Caco-2 (cell line): ENCODE data around the gene YWHAG. TPM values are rescaled to one million over a fixed set of nuclear protein-coding genes. Genes with fewer than 3 reads are reported as not detected.
A peak's percentile ranks its signal among the peaks of the same experiment; 100 is the strongest.

ENCODE experiments used
- BruUV-seq: library from RNA; stranded (reverse); fragments of 400-500 nt; replicated peaks from 2 replicates; lab custom pipeline; 2021; lab: Mats Ljungman, UMichigan
- CTCF ChIA-PET: fragments of 300-600 bp; sonication (Branson Sonifier 250); formaldehyde crosslinking; loops from one replicate; lab custom pipeline; 2022; ENCODE audit warnings: antibody characterized with exemption; lab: Charles Lee
- POLR2A ChIA-PET: fragments of 300-600 bp; sonication (Branson Sonifier 250); formaldehyde crosslinking; loops from one replicate; lab custom pipeline; 2022; ENCODE audit warnings: antibody characterized with exemption; lab: Charles Lee
- DNase-seq, 2 experiments: peaks; one replicate each; pipeline versions ENCODE4 v3.0.0 to v3.0.0-alpha.2; 2020 to 2022
- H3K27me3 ChIP-seq: replicated peaks from 2 replicates; pipeline ENCODE4 v1.6.0; 2011; ENCODE audit warnings: low read length; ENCODE audit not compliant: control insufficient read depth, insufficient read depth
- H3K36me3 ChIP-seq: 2 replicates; pipeline ENCODE4 v1.5.1; 2011; ENCODE audit warnings: low read length; ENCODE audit not compliant: control insufficient read depth, insufficient read depth
- H3K4me1 ChIP-seq: fragments of 250-450 bp; sonication (Bioruptor Pico); 2 replicates; pipeline ENCODE4 v1.5.1; 2020; ENCODE audit warnings: mild to moderate bottlenecking
- H3K4me3 ChIP-seq: 2 replicates; pipeline ENCODE4 v1.5.1; 2011; ENCODE audit warnings: low read depth, mild to moderate bottlenecking, control low read depth, low read length
- H3K9me3 ChIP-seq: fragments of 250-450 bp; sonication (Bioruptor Pico); 2 replicates; pipeline ENCODE4 v1.5.1; 2020; ENCODE audit warnings: mild to moderate bottlenecking, moderate library complexity
- H3K27ac Mint-ChIP-seq: one replicate; pipeline ENCODE4 v1.8.0; 2022; ENCODE audit warnings: mixed read lengths; ENCODE audit not compliant: unreplicated experiment
- H3K27me3 Mint-ChIP-seq: one replicate; pipeline ENCODE4 v1.8.0; 2022; ENCODE audit warnings: mixed read lengths; ENCODE audit not compliant: insufficient read depth, unreplicated experiment
- H3K36me3 Mint-ChIP-seq: one replicate; pipeline ENCODE4 v1.8.0; 2022; ENCODE audit warnings: mild to moderate bottlenecking, mixed read lengths; ENCODE audit not compliant: insufficient read depth, unreplicated experiment
- H3K4me1 Mint-ChIP-seq: one replicate; pipeline ENCODE4 v1.8.0; 2022; ENCODE audit warnings: low read depth, mixed read lengths; ENCODE audit not compliant: unreplicated experiment
- H3K4me3 Mint-ChIP-seq: one replicate; pipeline ENCODE4 v1.8.0; 2022; ENCODE audit warnings: mild to moderate bottlenecking, moderate library complexity, mixed read lengths; ENCODE audit not compliant: unreplicated experiment
- H3K9me3 Mint-ChIP-seq: one replicate; pipeline ENCODE4 v1.8.0; 2022; ENCODE audit warnings: mixed read lengths; ENCODE audit not compliant: unreplicated experiment
- intact Hi-C: fragments of 100-400 bp; cut with micrococcal nuclease; formaldehyde crosslinking; loops from one replicate; pipeline ENCODE4 v1.10.0; 2022; ENCODE audit not compliant: unreplicated experiment
- total RNA-seq: library from RNA; stranded (reverse); gene quantifications from 2 replicates; pipeline ENCODE4 v1.2.3, GENCODE V29; 2022
- TF ChIP-seq, protein P1 (sequence below), 2 experiments: fragments of 200-600 bp in 1 of 2; IDR thresholded peaks; 1 replicate in 1 of 2; 2 replicates in 1 of 2; pipeline versions ENCODE4 v1.5.1 to v1.8.0; 2011 to 2022; ENCODE audit warnings: antibody characterized with exemption in 1 of 2, control low read depth in 1 of 2, inconsistent platforms in 1 of 2, low read depth in 1 of 2, low read length in 1 of 2, mild to moderate bottlenecking in 1 of 2, moderate library complexity in 1 of 2; ENCODE audit not compliant: insufficient read depth in 1 of 2, severe bottlenecking in 1 of 2, unreplicated experiment in 1 of 2

YWHAG gene
- total RNA-seq, 1 experiment from 2014 or later = 150 TPM

DNA sequence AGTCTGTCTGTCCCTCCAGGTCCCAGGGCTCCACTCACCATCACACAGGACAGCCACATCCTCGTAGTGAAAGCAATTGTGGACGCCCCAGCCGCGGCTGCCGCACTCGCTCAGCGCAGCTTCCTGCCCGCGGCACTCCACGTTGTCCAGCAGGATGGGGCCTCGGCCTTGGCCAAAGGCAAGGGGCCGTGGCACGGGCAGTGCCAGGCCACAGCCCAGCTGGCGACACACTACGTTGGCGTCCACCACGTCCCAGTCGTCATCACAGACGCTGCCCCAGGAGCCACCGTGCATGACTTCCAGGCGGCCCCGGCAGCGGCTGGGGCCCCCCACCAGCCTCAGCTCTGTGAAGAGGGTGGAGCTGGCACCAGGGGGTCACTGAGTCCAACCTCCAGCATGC, 41.5 kb upstream of the YWHAG start:
- no peak overlapping the region for H3K4me3 Mint-ChIP-seq
- ChIA-PET CTCF (no interaction called here), POLR2A (no interaction called here)
- intact Hi-C loops = no loop called here
- H3K27ac Mint-ChIP-seq = no peak overlapping the region
- no peaks in the 10 kb centered on the region for H3K27me3 Mint-ChIP-seq
- Histone ChIP-seq H3K27me3 (no peaks in the 10 kb centered on the region), H3K4me1 (peaks cover 18% of the 10 kb centered on the region), H3K4me3 (no peak overlapping the region), H3K9me3 (no peaks in the 10 kb centered on the region), H3K36me3 (no peaks in the 10 kb centered on the region)
- H3K4me1 Mint-ChIP-seq = peaks cover 19% of the 10 kb centered on the region
- BruUV-seq = no TSS peak
- H3K9me3 Mint-ChIP-seq = no peaks in the 10 kb centered on the region
- TF ChIP-seq, protein P1, sequence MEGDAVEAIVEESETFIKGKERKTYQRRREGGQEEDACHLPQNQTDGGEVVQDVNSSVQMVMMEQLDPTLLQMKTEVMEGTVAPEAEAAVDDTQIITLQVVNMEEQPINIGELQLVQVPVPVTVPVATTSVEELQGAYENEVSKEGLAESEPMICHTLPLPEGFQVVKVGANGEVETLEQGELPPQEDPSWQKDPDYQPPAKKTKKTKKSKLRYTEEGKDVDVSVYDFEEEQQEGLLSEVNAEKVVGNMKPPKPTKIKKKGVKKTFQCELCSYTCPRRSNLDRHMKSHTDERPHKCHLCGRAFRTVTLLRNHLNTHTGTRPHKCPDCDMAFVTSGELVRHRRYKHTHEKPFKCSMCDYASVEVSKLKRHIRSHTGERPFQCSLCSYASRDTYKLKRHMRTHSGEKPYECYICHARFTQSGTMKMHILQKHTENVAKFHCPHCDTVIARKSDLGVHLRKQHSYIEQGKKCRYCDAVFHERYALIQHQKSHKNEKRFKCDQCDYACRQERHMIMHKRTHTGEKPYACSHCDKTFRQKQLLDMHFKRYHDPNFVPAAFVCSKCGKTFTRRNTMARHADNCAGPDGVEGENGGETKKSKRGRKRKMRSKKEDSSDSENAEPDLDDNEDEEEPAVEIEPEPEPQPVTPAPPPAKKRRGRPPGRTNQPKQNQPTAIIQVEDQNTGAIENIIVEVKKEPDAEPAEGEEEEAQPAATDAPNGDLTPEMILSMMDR (IDR thresholded peaks at IDR 0.05; ENCODE audit: insufficient read depth in 1 of 2, low read depth in 1 of 2, low read length in 1 of 2, severe bottlenecking in 1 of 2, unreplicated experiment in 1 of 2) = no peak
- H3K36me3 Mint-ChIP-seq = peaks cover 6% of the 10 kb centered on the region
- DNase-seq = no peak

DNA sequence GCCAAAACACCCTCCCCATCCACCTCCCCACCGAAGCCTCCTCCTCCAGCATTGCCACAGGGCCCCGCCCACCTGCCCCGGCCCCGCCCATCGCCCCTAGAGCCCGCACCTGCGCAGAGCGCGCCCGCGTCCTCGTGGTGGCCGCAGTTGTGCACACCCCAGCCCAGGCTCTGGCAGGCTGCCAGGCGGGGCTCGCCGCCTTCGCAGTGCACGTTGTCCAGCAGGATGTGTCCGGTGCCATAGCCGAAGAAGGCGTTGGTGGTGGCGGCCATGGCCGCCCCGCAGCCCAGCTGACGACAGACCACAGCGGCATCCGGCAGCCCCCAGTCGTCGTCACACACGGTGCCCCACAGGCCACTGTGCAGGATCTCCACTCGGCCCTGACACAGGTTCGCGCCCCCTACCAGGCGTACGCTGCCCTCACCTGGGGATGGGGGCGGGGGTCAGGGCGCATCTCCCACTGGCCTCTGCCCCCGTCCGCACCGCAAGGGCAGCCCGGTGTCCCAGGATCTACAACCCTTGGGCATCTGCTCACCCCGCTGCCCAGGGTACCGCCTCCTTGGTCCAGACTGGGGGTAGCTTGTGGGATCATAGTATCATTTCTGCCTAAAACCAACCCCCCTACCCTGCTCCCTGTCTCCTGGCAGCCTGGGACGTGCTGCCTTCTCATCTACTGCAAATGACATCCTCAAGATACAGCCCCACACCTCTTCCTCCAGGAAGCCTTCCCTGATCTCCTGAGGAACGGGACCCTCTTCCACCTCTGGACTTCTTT, 38.8 kb upstream of the YWHAG start:
- peak overlapping the region; percentile 83 for H3K4me3 ChIP-seq

DNA sequence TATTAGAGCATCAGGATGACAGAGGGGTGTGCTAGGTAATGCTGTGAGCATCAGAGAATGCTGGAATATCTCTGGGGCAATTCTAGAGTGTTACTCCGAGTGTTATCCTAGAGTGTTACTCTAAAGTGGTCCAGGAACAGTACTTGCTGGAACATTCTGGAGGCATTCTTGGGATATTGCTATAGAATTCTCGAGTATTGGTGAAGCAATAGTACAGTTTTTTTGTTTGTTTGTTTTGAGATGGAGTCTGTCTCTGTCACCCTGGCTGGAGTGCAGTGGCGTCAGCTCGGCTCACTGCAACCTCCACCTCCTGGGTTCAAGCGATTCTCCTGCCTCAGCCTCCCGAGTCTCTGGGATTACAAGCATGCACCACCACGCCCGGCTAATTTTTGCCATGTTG, 38.1 kb upstream of the YWHAG start:
- peaks cover 11% of the 10 kb centered on the region for H3K4me1 Mint-ChIP-seq

More for the DNA sequence above, 38.8 kb upstream of the YWHAG start:
- peak overlapping the region; percentile 78 for H3K27ac Mint-ChIP-seq
- Histone ChIP-seq H3K27me3 (no peaks in the 10 kb centered on the region), H3K9me3 (no peaks in the 10 kb centered on the region), H3K36me3 (no peaks in the 10 kb centered on the region), H3K4me1 (peaks cover 12% of the 10 kb centered on the region)
- H3K4me1 Mint-ChIP-seq = peaks cover 11% of the 10 kb centered on the region
- no peaks in the 10 kb centered on the region for H3K9me3 Mint-ChIP-seq
- peaks cover 6% of the 10 kb centered on the region for H3K36me3 Mint-ChIP-seq
- ChIA-PET POLR2A (interaction anchor here (0.8 kb wide), 1 partner anchor 38 kb away, joined by 5 read pairs; no protein-coding TSS in a partner anchor), CTCF (no interaction called here)
- H3K4me3 Mint-ChIP-seq = peak overlapping the region; percentile 78
- TF ChIP-seq, protein P1 (IDR thresholded peaks at IDR 0.05; ENCODE audit: insufficient read depth in 1 of 2, low read depth in 1 of 2, low read length in 1 of 2, severe bottlenecking in 1 of 2, unreplicated experiment in 1 of 2) = no peak
- intact Hi-C loops = no loop called here
- no TSS peak for BruUV-seq
- no peaks in the 10 kb centered on the region for H3K27me3 Mint-ChIP-seq
- DNase-seq = peak; percentile 91 to 92

More for the DNA sequence above, 38.1 kb upstream of the YWHAG start:
- Histone ChIP-seq H3K36me3 (no peaks in the 10 kb centered on the region), H3K9me3 (no peaks in the 10 kb centered on the region), H3K4me1 (peaks cover 16% of the 10 kb centered on the region), H3K4me3 (peak overlapping the region; percentile 83), H3K27me3 (no peaks in the 10 kb centered on the region)
- Mint-ChIP-seq H3K27ac (no peak overlapping the region), H3K9me3 (no peaks in the 10 kb centered on the region), H3K36me3 (peaks cover 6% of the 10 kb centered on the region), H3K27me3 (no peaks in the 10 kb centered on the region), H3K4me3 (peak overlapping the region; percentile 78)
- TF ChIP-seq, protein P1 (IDR thresholded peaks at IDR 0.05; ENCODE audit: insufficient read depth in 1 of 2, low read depth in 1 of 2, low read length in 1 of 2, severe bottlenecking in 1 of 2, unreplicated experiment in 1 of 2) = no peak
- intact Hi-C loops = no loop called here
- peak in 1 of 2 experiments; percentile 11 for DNase-seq
- no TSS peak for BruUV-seq
- CTCF ChIA-PET = no interaction called here
- POLR2A ChIA-PET = no interaction called here
